A204.1 (cell line): ENCODE data around the gene REX1BD.
A peak's percentile ranks its signal among the peaks of the same experiment; 100 is the strongest.
"Not testable (repeated sequence)": the region's sequence is repeated elsewhere in the genome, so short reads cannot be mapped to it uniquely, and the experiment has no call there.

Experiments used
- FAIRE-seq: peaks from 2 replicates; lab custom pipeline; 2012; peaks lifted over from hg19 to GRCh38; lab: Jason Lieb, UNC

Gene REX1BD

GRCh38 chr19:18588611-18589379 is at the start of gene REX1BD:
TSS of gene REX1BD (plus strand) at chr19:18588798. CDS start at chr19:18588802, 4 bp downstream.
- no peak for FAIRE-seq

- no peak for FAIRE-seq
These were observed 49.2 kb upstream of the REX1BD start for GRCh38 chr19:18539372-18539771.

DNA sequence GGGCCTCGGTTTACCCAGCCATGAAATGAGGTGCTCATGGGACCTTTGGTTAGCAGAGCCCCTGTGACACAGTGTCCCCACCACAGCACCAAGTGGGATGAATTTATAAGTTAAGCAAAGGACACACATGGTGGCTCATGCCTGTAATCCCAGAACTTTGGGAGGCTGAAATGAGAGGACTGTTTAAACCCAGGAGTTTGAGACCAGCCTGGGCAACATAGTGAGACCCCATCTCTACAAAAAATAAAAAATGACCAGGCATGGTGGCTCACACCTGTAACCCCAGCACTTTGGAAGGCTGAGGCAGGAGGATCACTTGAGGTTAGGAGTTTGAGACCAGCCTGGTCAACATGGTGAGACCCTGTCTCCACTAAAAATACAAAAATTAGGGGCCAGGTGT is 48.4 kb upstream of the REX1BD start:
- not testable (repeated sequence) for FAIRE-seq

- no peak for FAIRE-seq
These were observed 47.2 kb upstream of the REX1BD start for GRCh38 chr19:18541258-18541991.

GRCh38 chr19:18541992-18542940 is 46.3 kb upstream of the REX1BD start:
- FAIRE-seq: no peak

- FAIRE-seq: no peak
These were observed 45.4 kb upstream of the REX1BD start, which contains the start of gene FKBP8 for GRCh38 chr19:18542941-18543813. TSS of gene FKBP8 (minus strand) at chr19:18543573. CDS start at chr19:18541970, 1,603 bp downstream.

GRCh38 chr19:18543814-18544475 is 44.7 kb upstream of the REX1BD start:
- FAIRE-seq: no peak

DNA sequence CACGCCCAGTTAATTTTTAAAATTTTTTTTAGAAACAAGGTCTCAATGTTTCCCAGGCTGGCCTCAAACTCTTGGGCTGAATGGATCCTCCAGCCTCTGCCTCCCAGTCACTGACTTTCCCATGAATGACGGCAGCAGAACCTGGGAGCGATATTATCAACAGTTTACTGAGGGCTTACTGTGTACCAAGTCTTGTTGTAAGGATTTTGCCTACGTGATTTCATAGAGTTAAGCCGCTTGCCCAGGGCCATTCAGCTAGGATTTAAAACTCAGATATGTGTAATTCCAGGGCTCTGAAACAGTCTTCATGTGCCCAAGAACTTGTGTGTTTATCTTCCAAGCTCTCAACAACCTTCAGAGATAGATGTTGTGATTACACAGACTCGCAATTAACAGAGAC is 37.0 kb upstream of the REX1BD start:
- FAIRE-seq: no peak

GRCh38 chr19:18557411-18558201 is 31.0 kb upstream of the REX1BD start, which contains the start of gene KXD1:
TSS of gene KXD1 (plus strand) at chr19:18557870. CDS start at chr19:18562057, 4,187 bp downstream.
- FAIRE-seq: peak; percentile 98

GRCh38 chr19:18558202-18558555 is 30.4 kb upstream of the REX1BD start:
- FAIRE-seq: no peak

DNA sequence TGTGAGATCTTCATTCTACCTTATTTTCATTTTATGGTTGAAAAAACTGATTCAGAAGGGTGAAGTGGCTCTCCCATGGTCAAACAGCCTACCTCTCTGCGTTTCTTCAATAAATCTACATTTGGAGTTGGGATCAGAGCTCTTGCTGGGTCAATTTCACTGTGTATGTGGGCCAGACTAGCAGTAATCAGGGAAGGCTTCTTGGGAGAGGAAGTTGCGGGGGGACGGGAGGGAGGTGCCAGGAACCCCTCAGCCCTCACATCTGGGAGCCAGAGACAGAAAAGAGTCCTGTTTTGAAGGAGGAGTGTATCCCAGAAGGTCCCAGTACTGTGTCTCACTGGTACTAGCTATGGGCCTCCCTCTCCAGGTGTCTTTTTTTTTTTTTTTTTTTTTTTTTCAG is 30.0 kb upstream of the REX1BD start:
- no peak for FAIRE-seq

DNA sequence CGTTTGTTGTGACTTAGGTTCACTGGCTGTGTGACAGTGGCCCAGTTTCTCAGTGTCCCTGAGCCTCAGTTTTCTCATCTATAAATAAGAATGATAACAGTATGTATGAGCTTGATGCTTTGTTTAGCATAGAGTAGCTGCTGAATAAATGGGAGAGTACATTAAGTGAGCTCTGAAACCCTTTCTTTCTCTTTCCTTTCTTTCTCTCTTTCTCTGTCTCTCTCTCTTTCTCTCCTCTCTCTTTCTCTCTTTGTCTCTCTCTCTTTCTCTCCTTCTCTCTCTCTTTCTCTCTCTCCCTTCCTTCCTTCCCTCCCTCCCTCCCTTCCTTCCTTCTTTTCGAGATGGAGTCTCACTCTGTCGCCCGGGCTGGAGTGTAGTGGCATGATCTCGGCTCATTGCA is 28.9 kb upstream of the REX1BD start:
- FAIRE-seq: no peak

- no peak for FAIRE-seq
These were observed 26.5 kb upstream of the REX1BD start for GRCh38 chr19:18562086-18562485.

GRCh38 chr19:18566953-18567352 is 21.6 kb upstream of the REX1BD start:
- FAIRE-seq: no peak

GRCh38 chr19:18568367-18568766 is 20.2 kb upstream of the REX1BD start:
- no peak for FAIRE-seq

- FAIRE-seq: peak; percentile 86
These were observed 16.8 kb upstream of the REX1BD start, which contains the start of gene UBA52 for GRCh38 chr19:18571564-18572344. TSS of gene UBA52 (plus strand) at chr19:18571857. CDS start at chr19:18573301, 1,444 bp downstream.

DNA sequence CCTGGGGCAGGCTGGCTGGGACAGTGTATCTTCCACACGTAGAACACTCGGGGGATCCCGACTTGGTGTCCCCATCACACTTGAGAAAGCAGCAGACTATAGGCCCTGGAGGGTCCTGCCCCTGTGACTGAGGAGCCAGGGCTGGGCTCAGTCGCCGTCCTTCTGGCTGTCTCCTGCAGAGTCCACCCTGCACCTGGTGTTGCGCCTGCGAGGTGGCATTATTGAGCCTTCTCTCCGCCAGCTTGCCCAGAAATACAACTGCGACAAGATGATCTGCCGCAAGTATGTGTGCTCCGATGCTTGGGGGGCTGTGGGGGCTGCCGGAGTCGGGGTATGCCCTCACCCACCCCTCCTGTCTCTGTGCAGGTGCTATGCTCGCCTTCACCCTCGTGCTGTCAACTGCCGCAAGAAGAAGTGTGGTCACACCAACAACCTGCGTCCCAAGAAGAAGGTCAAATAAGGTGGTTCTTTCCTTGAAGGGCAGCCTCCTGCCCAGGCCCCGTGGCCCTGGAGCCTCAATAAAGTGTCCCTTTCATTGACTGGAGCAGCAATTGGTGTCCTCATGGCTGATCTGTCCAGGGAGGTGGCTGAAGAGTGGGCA is 13.8 kb upstream of the REX1BD start:
- no peak for FAIRE-seq

- no peak for FAIRE-seq
These were observed 12.2 kb upstream of the REX1BD start for GRCh38 chr19:18576383-18576782.
